ENCODE data around the gene ZWILCH.
"Not testable (repeated sequence)": the region's sequence is repeated elsewhere in the genome, so short reads cannot be mapped to it uniquely, and the experiment has no call there.

GRCh38 chr15:66465294-66465693 lies 39.8 kb upstream of the ZWILCH start:
- not testable (repeated sequence) for TF ChIP-seq CTCF (IDR thresholded peaks at IDR 0.05); POLR2AphosphoS5 (IDR thresholded peaks at IDR 0.05; ENCODE audit: low read depth, low read length); TCF7L2 (IDR thresholded peaks at IDR 0.05; ENCODE audit: low read depth, low read length)
